Measurements from ENCODE around the gene BFSP1. TPM values are rescaled to one million over a fixed set of nuclear protein-coding genes. Genes with fewer than 3 reads are reported as not detected.

The BFSP1 gene
- total and polyA plus RNA-seq, 7 donors: 0.51 to 3.6 (median 1.2) TPM; not detected in 1

DNA sequence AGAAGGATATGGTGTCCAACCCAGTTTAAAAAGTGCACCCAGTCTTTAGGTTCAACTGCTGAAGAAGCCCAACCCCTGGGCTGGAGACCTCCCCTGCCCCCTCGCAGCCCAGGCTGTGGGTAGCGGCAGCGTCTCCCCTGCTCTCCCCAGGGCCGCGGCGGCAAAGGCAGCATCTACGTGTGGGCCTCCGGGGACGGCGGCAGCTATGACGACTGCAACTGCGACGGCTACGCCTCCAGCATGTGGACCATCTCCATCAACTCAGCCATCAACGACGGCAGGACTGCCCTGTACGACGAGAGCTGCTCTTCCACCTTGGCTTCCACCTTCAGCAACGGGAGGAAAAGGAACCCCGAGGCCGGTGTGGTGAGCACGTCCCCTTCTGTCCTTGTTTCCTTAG is 77.6 kb downstream of the BFSP1 start:
- Histone ChIP-seq H3K4me3 (no peak overlapping the region), H3K9me3 (no peaks in the 10 kb centered on the region), H3K36me3 (no peaks in the 10 kb centered on the region), H3K4me1 (no peaks in the 10 kb centered on the region), H3K27ac (no peak overlapping the region), H3K27me3 (peaks cover 0 to 7% (median 0%) of the 10 kb centered on the region in 3 donors)
- DNase-seq: no peak
- intact Hi-C loops (cut with DNase I): no loop called here
- 91 to 92% methylated on average over 22 of the region's 22 CpGs for WGBS, 2 donors
- TF ChIP-seq POLR2A (IDR thresholded peaks at IDR 0.05) (no peak), EP300 (IDR thresholded peaks at IDR 0.05) (no peak), POLR2AphosphoS5 (IDR thresholded peaks at IDR 0.05) (no peak)
- TF ChIP-seq, protein P1, sequence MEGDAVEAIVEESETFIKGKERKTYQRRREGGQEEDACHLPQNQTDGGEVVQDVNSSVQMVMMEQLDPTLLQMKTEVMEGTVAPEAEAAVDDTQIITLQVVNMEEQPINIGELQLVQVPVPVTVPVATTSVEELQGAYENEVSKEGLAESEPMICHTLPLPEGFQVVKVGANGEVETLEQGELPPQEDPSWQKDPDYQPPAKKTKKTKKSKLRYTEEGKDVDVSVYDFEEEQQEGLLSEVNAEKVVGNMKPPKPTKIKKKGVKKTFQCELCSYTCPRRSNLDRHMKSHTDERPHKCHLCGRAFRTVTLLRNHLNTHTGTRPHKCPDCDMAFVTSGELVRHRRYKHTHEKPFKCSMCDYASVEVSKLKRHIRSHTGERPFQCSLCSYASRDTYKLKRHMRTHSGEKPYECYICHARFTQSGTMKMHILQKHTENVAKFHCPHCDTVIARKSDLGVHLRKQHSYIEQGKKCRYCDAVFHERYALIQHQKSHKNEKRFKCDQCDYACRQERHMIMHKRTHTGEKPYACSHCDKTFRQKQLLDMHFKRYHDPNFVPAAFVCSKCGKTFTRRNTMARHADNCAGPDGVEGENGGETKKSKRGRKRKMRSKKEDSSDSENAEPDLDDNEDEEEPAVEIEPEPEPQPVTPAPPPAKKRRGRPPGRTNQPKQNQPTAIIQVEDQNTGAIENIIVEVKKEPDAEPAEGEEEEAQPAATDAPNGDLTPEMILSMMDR (IDR thresholded peaks at IDR 0.05): no peak

DNA sequence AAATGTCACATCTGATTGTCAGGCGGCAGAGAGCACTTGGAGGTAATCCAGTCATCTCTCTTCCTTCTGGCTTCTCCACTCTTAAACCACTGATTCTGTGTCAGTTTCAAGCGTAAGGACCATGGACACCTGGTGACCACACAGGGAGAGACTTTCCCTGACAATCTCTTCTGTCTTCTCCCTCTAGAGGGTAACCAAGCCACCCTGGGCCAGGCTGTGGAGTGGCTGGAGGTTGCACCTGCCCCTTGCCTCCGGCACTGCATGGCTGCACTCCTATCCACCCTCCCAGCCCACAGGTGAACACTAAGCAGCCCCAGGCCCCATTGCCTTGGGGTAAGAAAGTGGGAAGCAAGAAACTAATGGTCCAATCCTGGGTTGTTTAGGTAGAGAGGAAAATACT is 78.7 kb downstream of the BFSP1 start:
- intact Hi-C loops (cut with DNase I): no loop called here
- WGBS, 2 donors: 86 to 88% methylated on average over 3 of the region's 3 CpGs
- peaks cover 0 to 7% (median 0%) of the 10 kb centered on the region in 3 donors for H3K27me3 ChIP-seq

DNA sequence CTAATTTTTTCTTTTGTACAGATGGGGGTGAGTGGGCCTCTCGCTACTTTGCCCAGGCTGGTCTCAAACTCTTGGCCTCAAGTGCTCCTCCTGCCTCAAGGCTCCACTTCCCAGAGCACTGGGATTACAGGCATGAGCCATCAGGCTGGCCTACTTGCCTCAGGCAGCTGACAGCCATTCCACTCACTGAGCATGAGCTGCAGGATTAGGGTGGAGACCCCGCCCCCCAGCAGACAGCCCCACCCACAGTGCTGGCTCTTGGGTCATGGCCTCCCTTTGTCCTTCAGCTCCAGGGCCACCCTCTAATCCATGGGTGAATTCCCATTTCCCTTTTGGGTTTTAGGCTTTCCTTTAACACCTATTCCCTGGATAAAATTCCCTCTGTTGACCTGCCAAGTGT is 82.1 kb downstream of the BFSP1 start:
- Histone ChIP-seq H3K4me3 (no peak overlapping the region), H3K27me3 (no peaks in the 10 kb centered on the region), H3K4me1 (no peaks in the 10 kb centered on the region), H3K36me3 (no peaks in the 10 kb centered on the region), H3K9me3 (no peaks in the 10 kb centered on the region), H3K27ac (no peak overlapping the region)
- 88 to 93% methylated on average over 2 of the region's 2 CpGs for WGBS, 2 donors
- no peak for DNase-seq
- intact Hi-C loops (cut with DNase I): no loop called here
- no peak for TF ChIP-seq POLR2A (IDR thresholded peaks at IDR 0.05)
- no peak for TF ChIP-seq EP300 (IDR thresholded peaks at IDR 0.05)
- TF ChIP-seq, protein P1 (IDR thresholded peaks at IDR 0.05): no peak
- TF ChIP-seq POLR2AphosphoS5 (IDR thresholded peaks at IDR 0.05): no peak

More for the DNA sequence above, 78.7 kb downstream of the BFSP1 start:
- H3K27ac ChIP-seq: no peak overlapping the region
- TF ChIP-seq, protein P1 (IDR thresholded peaks at IDR 0.05): no peak
- TF ChIP-seq POLR2A (IDR thresholded peaks at IDR 0.05) (no peak), POLR2AphosphoS5 (IDR thresholded peaks at IDR 0.05) (no peak), EP300 (IDR thresholded peaks at IDR 0.05) (no peak)
- H3K9me3 ChIP-seq: no peaks in the 10 kb centered on the region
- no peaks in the 10 kb centered on the region for H3K36me3 ChIP-seq
- no peak for DNase-seq
- no peak overlapping the region for H3K4me3 ChIP-seq
- H3K4me1 ChIP-seq: no peaks in the 10 kb centered on the region

DNA sequence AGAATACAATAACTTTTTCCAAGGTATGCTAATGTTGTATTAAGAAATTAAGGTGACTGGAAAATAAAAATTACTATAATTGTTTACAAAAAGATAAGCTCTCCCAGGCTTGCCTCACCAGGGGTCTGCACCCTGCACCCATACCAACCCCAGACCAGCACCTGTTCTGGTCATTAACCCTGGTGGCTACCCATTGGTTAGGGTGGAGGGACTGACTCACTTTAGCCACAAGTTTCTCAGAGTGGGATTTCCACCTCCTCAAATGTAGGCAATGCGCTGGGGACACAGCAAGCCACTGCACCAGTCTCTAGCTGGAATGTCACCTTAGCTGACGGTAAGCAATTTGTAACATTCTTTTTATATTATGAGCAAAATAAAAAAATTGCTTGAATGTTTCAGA is 83.1 kb downstream of the BFSP1 start:
- DNase-seq: no peak

DNA sequence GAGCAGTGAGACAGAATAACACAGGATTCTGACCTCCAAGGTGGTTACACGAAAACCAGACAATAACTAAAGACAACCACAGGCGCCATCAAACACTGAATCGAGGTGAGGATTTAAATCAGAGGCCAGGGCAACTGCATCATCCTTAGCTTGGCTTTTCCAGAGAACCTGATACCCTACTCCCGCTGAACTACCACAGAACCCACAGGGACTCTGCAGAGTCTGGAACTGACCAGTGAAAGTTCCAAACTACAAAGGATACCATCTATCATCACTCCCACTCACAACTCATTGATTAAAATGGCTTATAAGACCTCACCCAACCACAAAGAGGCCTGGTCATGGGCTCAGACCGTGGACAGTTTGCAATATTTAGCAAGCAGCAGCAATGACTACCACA is 85.0 kb downstream of the BFSP1 start:
- no peak for DNase-seq
- Histone ChIP-seq H3K9me3 (no peaks in the 10 kb centered on the region), H3K36me3 (no peaks in the 10 kb centered on the region), H3K27me3 (peaks cover 0 to 5% (median 0%) of the 10 kb centered on the region in 3 donors), H3K4me1 (no peaks in the 10 kb centered on the region), H3K4me3 (no peak overlapping the region), H3K27ac (no peak overlapping the region)
- intact Hi-C loops (cut with DNase I): no loop called here
- WGBS, 2 donors: 87% methylated on average over 5 of the region's 5 CpGs
- no peak for TF ChIP-seq POLR2AphosphoS5 (IDR thresholded peaks at IDR 0.05)

More for the DNA sequence above, 83.1 kb downstream of the BFSP1 start:
- 96 to 97% methylated on average over 2 of the region's 2 CpGs for WGBS, 2 donors
- intact Hi-C loops (cut with DNase I): no loop called here
- Histone ChIP-seq H3K9me3 (no peaks in the 10 kb centered on the region), H3K4me1 (no peaks in the 10 kb centered on the region), H3K36me3 (no peaks in the 10 kb centered on the region), H3K4me3 (no peak overlapping the region), H3K27ac (no peak overlapping the region), H3K27me3 (no peaks in the 10 kb centered on the region)
- TF ChIP-seq POLR2AphosphoS5 (IDR thresholded peaks at IDR 0.05): no peak

DNA sequence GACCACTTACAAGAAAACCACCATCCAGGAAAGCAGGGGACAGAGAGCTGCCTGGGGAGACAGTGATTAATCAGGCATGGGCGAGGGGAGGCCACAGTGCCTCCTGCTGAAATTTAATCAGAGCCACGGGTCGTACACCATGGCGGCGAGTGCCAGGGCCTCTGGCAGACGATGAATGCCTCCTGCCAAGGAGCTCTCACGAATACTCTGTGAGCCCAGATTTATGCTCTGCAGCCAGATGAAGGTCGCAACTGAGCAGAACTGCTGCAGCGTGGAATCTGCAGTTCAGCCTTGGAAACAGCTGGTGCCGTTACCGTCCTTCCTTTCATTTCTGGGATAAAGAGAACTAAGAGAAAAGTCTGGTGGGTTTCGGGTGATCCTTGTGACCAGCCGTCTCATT is 85.6 kb downstream of the BFSP1 start:
- 85 to 94% methylated on average over 13 of the region's 13 CpGs for WGBS, 2 donors
- Histone ChIP-seq H3K4me3 (no peak overlapping the region), H3K9me3 (no peaks in the 10 kb centered on the region), H3K4me1 (no peaks in the 10 kb centered on the region), H3K36me3 (no peaks in the 10 kb centered on the region), H3K27ac (no peak overlapping the region), H3K27me3 (peaks cover 0 to 5% (median 0%) of the 10 kb centered on the region in 3 donors)
- TF ChIP-seq POLR2AphosphoS5 (IDR thresholded peaks at IDR 0.05) (no peak), EP300 (IDR thresholded peaks at IDR 0.05) (no peak), POLR2A (IDR thresholded peaks at IDR 0.05) (no peak)
- TF ChIP-seq, protein P1 (IDR thresholded peaks at IDR 0.05): no peak
- intact Hi-C loops (cut with DNase I): no loop called here
- no peak for DNase-seq

All from sigmoid colon (tissue), 7 donors.